ENCODE data around the gene TTF1. TPM values are rescaled to one million over a fixed set of nuclear protein-coding genes. Genes with fewer than 3 reads are reported as not detected.

The TTF1 gene
- total RNA-seq, 4 donors from 2014 or later: 14.5 to 19.7 (median 16.1) TPM

- peak overlapping the region in 2 of 4 donors; percentile 8 to 28 for H3K27ac ChIP-seq
- H3K36me3 ChIP-seq: peaks cover 4 to 66% of the 10 kb centered on the region in 2 donors
- WGBS, 2 donors (ENCODE audit: low coverage in 1 of 2): 20 to 54% methylated on average over 1 to 3 of the region's 3 CpGs
- ATAC-seq: no peak
- peaks cover 0 to 54% (median 19%) of the 10 kb centered on the region in 3 donors for H3K4me1 ChIP-seq
- TF ChIP-seq POLR2A (IDR thresholded peaks at IDR 0.05) (no peak), EP300 (IDR thresholded peaks at IDR 0.05) (no peak), POLR2AphosphoS5 (IDR thresholded peaks at IDR 0.05) (no peak), CTCF (IDR thresholded peaks at IDR 0.05) (no peak)
- no peaks in the 10 kb centered on the region for H3K9me3 ChIP-seq
- no peaks in the 10 kb centered on the region for H3K27me3 ChIP-seq
- H3K4me3 ChIP-seq: no peak overlapping the region
These were observed 55.1 kb downstream of the TTF1 start for GRCh38 chr9:132351404-132352045.

DNA sequence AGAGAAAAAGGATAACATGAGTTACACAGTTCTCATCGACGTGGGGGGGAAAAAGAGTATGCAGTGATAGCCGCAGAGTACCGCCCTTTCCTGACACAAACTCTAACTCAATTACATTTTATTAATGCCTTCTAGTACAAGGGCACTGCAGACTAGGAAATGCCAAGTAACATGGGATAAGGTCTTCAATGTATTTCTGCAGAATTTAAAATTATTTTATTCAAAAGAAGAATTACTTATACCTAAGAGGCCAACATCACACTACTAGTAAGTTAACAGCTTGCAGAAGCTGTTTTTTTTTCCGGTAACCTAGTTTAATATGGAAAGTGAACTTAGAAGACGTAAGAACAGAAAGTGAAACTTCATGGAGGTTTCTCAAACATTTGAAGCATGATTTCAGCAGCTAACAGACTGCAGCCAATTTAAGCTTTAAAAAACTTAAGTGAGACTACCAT, 55.8 kb downstream of the TTF1 start:
- Histone ChIP-seq H3K27ac (peak overlapping the region in 2 of 4 donors; percentile 8 to 28), H3K4me1 (peaks cover 0 to 54% (median 19%) of the 10 kb centered on the region in 3 donors), H3K27me3 (no peaks in the 10 kb centered on the region), H3K4me3 (no peak overlapping the region), H3K36me3 (peaks cover 4 to 72% of the 10 kb centered on the region in 2 donors), H3K9me3 (no peaks in the 10 kb centered on the region)
- TF ChIP-seq POLR2A (IDR thresholded peaks at IDR 0.05): no peak
- TF ChIP-seq POLR2AphosphoS5 (IDR thresholded peaks at IDR 0.05): no peak
- TF ChIP-seq CTCF (IDR thresholded peaks at IDR 0.05): no peak
- TF ChIP-seq EP300 (IDR thresholded peaks at IDR 0.05): no peak
- WGBS, 2 donors (ENCODE audit: low coverage in 1 of 2): 45% methylated on average over 6 of the region's 6 CpGs
- no peak for ATAC-seq

- Histone ChIP-seq H3K9me3 (no peaks in the 10 kb centered on the region), H3K27ac (no peak overlapping the region), H3K36me3 (peaks cover 7 to 94% of the 10 kb centered on the region in 2 donors), H3K4me1 (peaks cover 0 to 49% (median 15%) of the 10 kb centered on the region in 3 donors), H3K4me3 (no peak overlapping the region), H3K27me3 (no peaks in the 10 kb centered on the region)
- WGBS, 2 donors (ENCODE audit: low coverage in 1 of 2): 67 to 72% methylated on average over 3 to 5 of the region's 5 CpGs
- ATAC-seq: no peak
- no peak for TF ChIP-seq EP300 (IDR thresholded peaks at IDR 0.05)
- TF ChIP-seq POLR2AphosphoS5 (IDR thresholded peaks at IDR 0.05): no peak
- TF ChIP-seq CTCF (IDR thresholded peaks at IDR 0.05): no peak
- TF ChIP-seq POLR2A (IDR thresholded peaks at IDR 0.05): no peak
These were observed 58.0 kb downstream of the TTF1 start for GRCh38 chr9:132348676-132349075.

DNA sequence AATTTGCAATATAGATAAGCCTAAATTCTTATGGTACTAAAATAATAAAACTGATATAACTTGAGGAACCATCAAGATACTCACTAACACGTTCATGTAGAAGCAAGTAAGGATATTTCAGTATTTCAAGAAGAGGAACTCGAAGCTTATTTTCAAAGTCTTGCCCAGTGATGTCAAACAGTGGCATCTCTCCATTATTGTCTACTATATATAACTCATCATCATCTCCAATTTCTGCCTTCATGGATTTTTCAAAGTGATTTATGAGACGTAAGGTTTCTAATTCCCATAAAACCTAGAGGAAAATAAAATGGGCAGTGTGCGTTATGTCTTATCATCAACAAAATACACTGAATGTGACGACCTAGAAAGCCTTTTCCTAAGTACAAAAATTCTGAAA, 60.5 kb downstream of the TTF1 start:
- Histone ChIP-seq H3K27ac (no peak overlapping the region), H3K27me3 (no peaks in the 10 kb centered on the region), H3K36me3 (peaks cover 7 to 97% of the 10 kb centered on the region in 2 donors), H3K4me1 (peaks cover 0 to 24% (median 0%) of the 10 kb centered on the region in 3 donors), H3K9me3 (no peaks in the 10 kb centered on the region), H3K4me3 (no peak overlapping the region)
- no peak for ATAC-seq
- no peak for TF ChIP-seq POLR2AphosphoS5 (IDR thresholded peaks at IDR 0.05)
- TF ChIP-seq CTCF (IDR thresholded peaks at IDR 0.05): no peak
- no peak for TF ChIP-seq EP300 (IDR thresholded peaks at IDR 0.05)
- TF ChIP-seq POLR2A (IDR thresholded peaks at IDR 0.05): no peak
- WGBS, 2 donors (ENCODE audit: low coverage in 1 of 2): 81 to 90% methylated on average over 4 to 5 of the region's 5 CpGs

Measured in gastroesophageal sphincter (tissue), 4 donors.